Measurements from ENCODE around the gene TMEM115.

The TMEM115 gene

DNA sequence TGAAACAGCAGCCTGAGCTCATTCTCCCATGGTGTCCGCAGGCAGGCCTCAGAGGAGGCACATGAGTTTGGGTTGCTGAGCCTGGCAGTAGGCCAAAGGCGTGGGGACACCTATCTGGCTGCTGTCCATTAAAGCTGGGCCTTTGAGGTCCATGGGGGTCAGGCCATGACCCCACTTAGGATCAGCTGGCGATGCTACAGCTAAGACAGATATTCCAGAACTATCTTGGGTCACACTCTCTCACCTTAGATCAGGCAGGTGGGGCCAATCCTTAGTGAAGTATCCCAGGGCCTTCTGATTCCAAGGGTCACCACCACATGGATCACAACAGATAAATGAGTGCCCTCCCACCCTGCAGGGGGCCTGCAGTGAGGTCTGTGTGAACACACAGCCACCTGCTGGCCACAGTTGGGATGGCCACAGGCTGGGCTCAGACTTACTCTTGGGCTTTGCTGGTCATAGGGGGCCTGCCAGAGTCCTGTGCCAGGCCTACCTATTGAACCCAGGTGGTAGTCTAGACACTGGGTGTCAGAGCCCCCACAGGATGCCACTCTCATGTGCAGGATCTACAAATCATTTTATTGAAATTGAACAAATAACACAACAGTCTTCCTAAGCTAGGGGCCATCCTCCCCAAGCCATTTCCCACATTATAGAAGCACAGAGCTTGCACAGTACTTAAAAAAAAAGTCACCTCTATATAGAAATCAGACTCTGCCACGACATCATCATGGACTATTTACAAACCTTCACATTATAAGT lies 34.8 kb downstream of the TMEM115 start:
- ChIA-PET CTCF (interaction anchor here (0.6 to 3.0 kb wide), 18 partner anchors 12 to 199 kb away, joined by 3 to 21 read pairs (median 4); partner anchors contain the start of genes HYAL3, LSMEM2 and NAA80), POLR2A (interaction anchor here (0.9 to 2.5 kb wide), 4 partner anchors 13 to 130 kb away, joined by 3 to 12 read pairs (median 4); partner anchors contain the start of genes HYAL3 and NAA80)
- Histone ChIP-seq H3K9me3 (ENCODE audit: control insufficient read depth, insufficient read depth, low read depth, low read length) (no peaks in the 10 kb centered on the region), H3K4me1 (ENCODE audit: control insufficient read depth, insufficient read depth, low read length) (no peaks in the 10 kb centered on the region), H3K27ac (ENCODE audit: extremely low read depth, low read depth, low read length) (no peak overlapping the region), H3K4me3 (ENCODE audit: low read depth, low read length) (no peak overlapping the region), H3K36me3 (ENCODE audit: control insufficient read depth in 2 of 2, insufficient read depth in 1 of 2, low read length in 2 of 2) (peaks cover 3 to 46% of the 10 kb centered on the region in 2 experiments; a peak in 2 of 3 replicates)
- TF ChIP-seq ZBTB10 (tag by site-specific recombination; IDR thresholded peaks at IDR 0.05) (0 out of 2 replicates have a peak, but pooled peaks have one; percentile 30), ZNF654 (tag by site-specific recombination; IDR thresholded peaks at IDR 0.05; ENCODE audit: low read depth) (peak; percentile 82), ZIC2 (tag by site-specific recombination; IDR thresholded peaks at IDR 0.05) (peak; percentile 65; the same call in 1 of the 2 replicates), ZSCAN4 (tag by site-specific recombination; IDR thresholded peaks at IDR 0.05) (no peak), ZNF2 (tag by site-specific recombination; IDR thresholded peaks at IDR 0.05) (peak; percentile 62; the same call in 1 of the 2 replicates), ZNF660 (tag by site-specific recombination; IDR thresholded peaks at IDR 0.05) (no peak), SP7 (tag by site-specific recombination; IDR thresholded peaks at IDR 0.05) (0 out of 2 replicates have a peak, but pooled peaks have one; percentile 21), ZNF518A (tag by site-specific recombination; conservative IDR thresholded peaks at IDR 0.05; ENCODE audit: low read depth) (no peak), ZNF404 (tag by site-specific recombination; IDR thresholded peaks at IDR 0.05) (no peak), ZNF677 (tag by site-specific recombination; IDR thresholded peaks at IDR 0.05) (no peak), SCRT1 (tag by site-specific recombination; IDR thresholded peaks at IDR 0.05; ENCODE audit: borderline replicate concordance) (no peak), ZNF610 (tag by site-specific recombination; IDR thresholded peaks at IDR 0.05; ENCODE audit: borderline replicate concordance) (no peak)
- TF ChIP-seq, protein P1, sequence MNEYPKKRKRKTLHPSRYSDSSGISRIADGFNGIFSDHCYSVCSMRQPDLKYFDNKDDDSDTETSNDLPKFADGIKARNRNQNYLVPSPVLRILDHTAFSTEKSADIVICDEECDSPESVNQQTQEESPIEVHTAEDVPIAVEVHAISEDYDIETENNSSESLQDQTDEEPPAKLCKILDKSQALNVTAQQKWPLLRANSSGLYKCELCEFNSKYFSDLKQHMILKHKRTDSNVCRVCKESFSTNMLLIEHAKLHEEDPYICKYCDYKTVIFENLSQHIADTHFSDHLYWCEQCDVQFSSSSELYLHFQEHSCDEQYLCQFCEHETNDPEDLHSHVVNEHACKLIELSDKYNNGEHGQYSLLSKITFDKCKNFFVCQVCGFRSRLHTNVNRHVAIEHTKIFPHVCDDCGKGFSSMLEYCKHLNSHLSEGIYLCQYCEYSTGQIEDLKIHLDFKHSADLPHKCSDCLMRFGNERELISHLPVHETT (tag by site-specific recombination; IDR thresholded peaks at IDR 0.05), result no peak
- TF ChIP-seq, protein P2, sequence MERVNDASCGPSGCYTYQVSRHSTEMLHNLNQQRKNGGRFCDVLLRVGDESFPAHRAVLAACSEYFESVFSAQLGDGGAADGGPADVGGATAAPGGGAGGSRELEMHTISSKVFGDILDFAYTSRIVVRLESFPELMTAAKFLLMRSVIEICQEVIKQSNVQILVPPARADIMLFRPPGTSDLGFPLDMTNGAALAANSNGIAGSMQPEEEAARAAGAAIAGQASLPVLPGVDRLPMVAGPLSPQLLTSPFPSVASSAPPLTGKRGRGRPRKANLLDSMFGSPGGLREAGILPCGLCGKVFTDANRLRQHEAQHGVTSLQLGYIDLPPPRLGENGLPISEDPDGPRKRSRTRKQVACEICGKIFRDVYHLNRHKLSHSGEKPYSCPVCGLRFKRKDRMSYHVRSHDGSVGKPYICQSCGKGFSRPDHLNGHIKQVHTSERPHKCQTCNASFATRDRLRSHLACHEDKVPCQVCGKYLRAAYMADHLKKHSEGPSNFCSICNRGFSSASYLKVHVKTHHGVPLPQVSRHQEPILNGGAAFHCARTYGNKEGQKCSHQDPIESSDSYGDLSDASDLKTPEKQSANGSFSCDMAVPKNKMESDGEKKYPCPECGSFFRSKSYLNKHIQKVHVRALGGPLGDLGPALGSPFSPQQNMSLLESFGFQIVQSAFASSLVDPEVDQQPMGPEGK (tag by site-specific recombination; IDR thresholded peaks at IDR 0.05), result peak; percentile 68
- TF ChIP-seq, protein P3, sequence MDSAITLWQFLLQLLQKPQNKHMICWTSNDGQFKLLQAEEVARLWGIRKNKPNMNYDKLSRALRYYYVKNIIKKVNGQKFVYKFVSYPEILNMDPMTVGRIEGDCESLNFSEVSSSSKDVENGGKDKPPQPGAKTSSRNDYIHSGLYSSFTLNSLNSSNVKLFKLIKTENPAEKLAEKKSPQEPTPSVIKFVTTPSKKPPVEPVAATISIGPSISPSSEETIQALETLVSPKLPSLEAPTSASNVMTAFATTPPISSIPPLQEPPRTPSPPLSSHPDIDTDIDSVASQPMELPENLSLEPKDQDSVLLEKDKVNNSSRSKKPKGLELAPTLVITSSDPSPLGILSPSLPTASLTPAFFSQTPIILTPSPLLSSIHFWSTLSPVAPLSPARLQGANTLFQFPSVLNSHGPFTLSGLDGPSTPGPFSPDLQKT (IDR thresholded peaks at IDR 0.05; ENCODE audit: borderline replicate concordance, low read depth, low read length), result no peak
- TF ChIP-seq, protein P4, sequence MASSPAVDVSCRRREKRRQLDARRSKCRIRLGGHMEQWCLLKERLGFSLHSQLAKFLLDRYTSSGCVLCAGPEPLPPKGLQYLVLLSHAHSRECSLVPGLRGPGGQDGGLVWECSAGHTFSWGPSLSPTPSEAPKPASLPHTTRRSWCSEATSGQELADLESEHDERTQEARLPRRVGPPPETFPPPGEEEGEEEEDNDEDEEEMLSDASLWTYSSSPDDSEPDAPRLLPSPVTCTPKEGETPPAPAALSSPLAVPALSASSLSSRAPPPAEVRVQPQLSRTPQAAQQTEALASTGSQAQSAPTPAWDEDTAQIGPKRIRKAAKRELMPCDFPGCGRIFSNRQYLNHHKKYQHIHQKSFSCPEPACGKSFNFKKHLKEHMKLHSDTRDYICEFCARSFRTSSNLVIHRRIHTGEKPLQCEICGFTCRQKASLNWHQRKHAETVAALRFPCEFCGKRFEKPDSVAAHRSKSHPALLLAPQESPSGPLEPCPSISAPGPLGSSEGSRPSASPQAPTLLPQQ (tag by site-specific recombination; IDR thresholded peaks at IDR 0.05), result peak; percentile 49; the same call in 1 of the 2 replicates
- TF ChIP-seq, protein P5, sequence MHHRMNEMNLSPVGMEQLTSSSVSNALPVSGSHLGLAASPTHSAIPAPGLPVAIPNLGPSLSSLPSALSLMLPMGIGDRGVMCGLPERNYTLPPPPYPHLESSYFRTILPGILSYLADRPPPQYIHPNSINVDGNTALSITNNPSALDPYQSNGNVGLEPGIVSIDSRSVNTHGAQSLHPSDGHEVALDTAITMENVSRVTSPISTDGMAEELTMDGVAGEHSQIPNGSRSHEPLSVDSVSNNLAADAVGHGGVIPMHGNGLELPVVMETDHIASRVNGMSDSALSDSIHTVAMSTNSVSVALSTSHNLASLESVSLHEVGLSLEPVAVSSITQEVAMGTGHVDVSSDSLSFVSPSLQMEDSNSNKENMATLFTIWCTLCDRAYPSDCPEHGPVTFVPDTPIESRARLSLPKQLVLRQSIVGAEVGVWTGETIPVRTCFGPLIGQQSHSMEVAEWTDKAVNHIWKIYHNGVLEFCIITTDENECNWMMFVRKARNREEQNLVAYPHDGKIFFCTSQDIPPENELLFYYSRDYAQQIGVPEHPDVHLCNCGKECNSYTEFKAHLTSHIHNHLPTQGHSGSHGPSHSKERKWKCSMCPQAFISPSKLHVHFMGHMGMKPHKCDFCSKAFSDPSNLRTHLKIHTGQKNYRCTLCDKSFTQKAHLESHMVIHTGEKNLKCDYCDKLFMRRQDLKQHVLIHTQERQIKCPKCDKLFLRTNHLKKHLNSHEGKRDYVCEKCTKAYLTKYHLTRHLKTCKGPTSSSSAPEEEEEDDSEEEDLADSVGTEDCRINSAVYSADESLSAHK (tag by site-specific recombination; IDR thresholded peaks at IDR 0.05), result no peak

Measured in HEK293 (cell line).